Neutrophil (primary cell): ENCODE results near the gene R3HDM2.
"Not testable (repeated sequence)": the region's sequence is repeated elsewhere in the genome, so short reads cannot be mapped to it uniquely, and the experiment has no call there.

Experiments
- H3K27ac ChIP-seq: fragments of 200-600 bp; sonication (generic); 2 replicates; pipeline ENCODE4 v1.5.1; 2016; ENCODE audit warnings: mild to moderate bottlenecking, moderate library complexity
- H3K27me3 ChIP-seq: fragments of 200-600 bp; sonication (generic); 2 replicates; pipeline ENCODE4 v1.6.0; 2016; ENCODE audit warnings: mild to moderate bottlenecking
- H3K36me3 ChIP-seq: fragments of 200-600 bp; sonication (generic); 2 replicates; pipeline ENCODE4 v1.5.1; 2017
- H3K4me1 ChIP-seq, 2 experiments: fragments of 200-600 bp in 1 of 2; sonication (generic) in 1 of 2; 1 replicate in 1 of 2; 2 replicates in 1 of 2; pipeline versions ENCODE4 v1.5.1 to v1.6.1; 2013 to 2016; ENCODE audit warnings: low read depth in 1 of 2, low read length in 1 of 2, mild to moderate bottlenecking in 1 of 2, moderate library complexity in 1 of 2; ENCODE audit not compliant: control insufficient read depth in 1 of 2, insufficient read depth in 1 of 2
- H3K4me3 ChIP-seq, 2 experiments: fragments of 200-600 bp in 1 of 2; sonication (generic) in 1 of 2; 1 replicate in 1 of 2; 2 replicates in 1 of 2; pipeline ENCODE4 v1.5.1; 2013 to 2016; ENCODE audit warnings: low read depth in 1 of 2, low read length in 1 of 2, mild to moderate bottlenecking in 1 of 2, moderate library complexity in 1 of 2
- H3K9me3 ChIP-seq: fragments of 200-600 bp; sonication (generic); 2 replicates; pipeline ENCODE4 v1.5.1; 2016
- CTCF ChIP-seq: fragments of 200-600 bp; sonication (generic); IDR thresholded peaks from 2 replicates; pipeline ENCODE4 v1.5.1; 2016; ENCODE audit warnings: antibody characterized with exemption

The R3HDM2 gene

GRCh38 chr12:57431654-57432188 lies 878 bp upstream of the R3HDM2 start:
- H3K36me3 ChIP-seq = no peaks in the 10 kb centered on the region
- peak overlapping the region; percentile 66 to 85 for H3K4me3 ChIP-seq

GRCh38 chr12:57430112-57430930 lies 522 bp downstream of the R3HDM2 start:
- Histone ChIP-seq H3K36me3 (peaks cover 7% of the 10 kb centered on the region), H3K9me3 (no peaks in the 10 kb centered on the region), H3K4me3 (peak overlapping the region; percentile 66 to 85), H3K27me3 (no peaks in the 10 kb centered on the region), H3K27ac (peak overlapping the region; percentile 97), H3K4me1 (peaks cover 27 to 29% of the 10 kb centered on the region in 2 experiments)
- peak; percentile 32 for TF ChIP-seq CTCF

More at GRCh38 chr12:57431654-57432188, 878 bp upstream of the R3HDM2 start:
- no peak for TF ChIP-seq CTCF
- H3K27ac ChIP-seq = peak overlapping the region; percentile 97
- H3K4me1 ChIP-seq = peaks cover 30 to 32% of the 10 kb centered on the region in 2 experiments
- no peaks in the 10 kb centered on the region for H3K27me3 ChIP-seq
- no peaks in the 10 kb centered on the region for H3K9me3 ChIP-seq

DNA sequence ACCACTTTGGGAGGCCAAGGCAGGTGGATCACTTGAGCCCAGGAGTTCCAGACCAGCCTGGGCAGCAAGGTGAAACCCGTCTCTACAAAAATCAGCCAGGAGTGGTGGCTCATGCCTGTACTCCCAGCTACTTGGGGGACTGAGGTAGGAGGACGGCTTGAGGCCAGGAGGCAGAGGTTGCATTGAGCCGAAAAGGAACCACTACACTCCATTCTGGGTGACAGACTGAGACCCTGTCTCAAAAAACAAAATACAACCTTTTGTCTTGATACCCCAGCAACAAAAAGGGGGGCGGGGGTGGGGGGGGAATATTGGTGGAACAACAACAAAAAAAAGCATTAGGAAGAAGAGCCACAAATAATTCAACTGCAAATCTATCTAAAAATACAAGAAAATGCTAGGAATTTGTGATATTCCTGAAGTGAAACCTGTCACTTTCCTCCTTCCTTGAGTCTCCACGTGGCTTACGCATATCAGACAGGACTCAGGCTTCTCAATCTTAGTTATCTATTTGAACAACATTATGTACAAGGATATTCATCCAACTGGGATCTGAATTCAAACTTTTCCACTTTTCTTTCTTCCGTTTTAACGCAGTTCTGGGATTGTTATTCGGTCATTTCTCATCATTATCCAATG lies 1.3 kb downstream of the R3HDM2 start:
- TF ChIP-seq CTCF = no peak
- no peaks in the 10 kb centered on the region for H3K9me3 ChIP-seq
- peaks cover 8% of the 10 kb centered on the region for H3K36me3 ChIP-seq
- H3K4me1 ChIP-seq = peaks cover 20 to 21% of the 10 kb centered on the region in 2 experiments
- H3K4me3 ChIP-seq = peak overlapping the region; percentile 66 to 85
- no peaks in the 10 kb centered on the region for H3K27me3 ChIP-seq
- peak overlapping the region; percentile 97 for H3K27ac ChIP-seq

DNA sequence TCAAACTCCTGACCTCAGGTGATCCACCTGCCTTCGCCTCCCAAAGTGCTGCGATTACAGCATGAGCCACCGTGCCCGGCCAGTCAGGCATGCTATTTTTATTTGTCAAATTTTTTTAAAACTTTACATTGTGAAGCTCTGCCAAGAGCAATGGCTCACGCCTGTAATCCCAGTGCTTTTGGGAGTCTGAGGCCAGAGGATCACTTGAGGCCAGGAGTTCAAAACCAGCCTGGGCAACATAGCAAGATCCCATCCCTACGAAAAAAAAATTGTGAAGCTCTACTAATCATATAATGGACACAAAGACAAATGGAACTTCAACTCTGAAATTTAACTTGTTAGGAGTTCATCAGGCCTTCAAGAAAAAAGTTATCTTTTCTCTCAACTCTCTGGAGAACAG lies 1.9 kb downstream of the R3HDM2 start:
- Histone ChIP-seq H3K36me3 (peaks cover 8% of the 10 kb centered on the region), H3K4me3 (peak overlapping the region in 1 of 2 experiments; percentile 85), H3K4me1 (peaks cover 18 to 19% of the 10 kb centered on the region in 2 experiments), H3K27me3 (no peaks in the 10 kb centered on the region), H3K27ac (peak overlapping the region; percentile 97), H3K9me3 (no peaks in the 10 kb centered on the region)
- no peak for TF ChIP-seq CTCF

- not testable (repeated sequence) for H3K4me3 ChIP-seq, H3K27me3 ChIP-seq, H3K27ac ChIP-seq, H3K9me3 ChIP-seq
- peaks cover 18 to 19% of the 10 kb centered on the region in 2 experiments for H3K4me1 ChIP-seq
- peaks cover 23% of the 10 kb centered on the region for H3K36me3 ChIP-seq
Measured at GRCh38 chr12:57426948-57427347, 3.9 kb downstream of the R3HDM2 start.

DNA sequence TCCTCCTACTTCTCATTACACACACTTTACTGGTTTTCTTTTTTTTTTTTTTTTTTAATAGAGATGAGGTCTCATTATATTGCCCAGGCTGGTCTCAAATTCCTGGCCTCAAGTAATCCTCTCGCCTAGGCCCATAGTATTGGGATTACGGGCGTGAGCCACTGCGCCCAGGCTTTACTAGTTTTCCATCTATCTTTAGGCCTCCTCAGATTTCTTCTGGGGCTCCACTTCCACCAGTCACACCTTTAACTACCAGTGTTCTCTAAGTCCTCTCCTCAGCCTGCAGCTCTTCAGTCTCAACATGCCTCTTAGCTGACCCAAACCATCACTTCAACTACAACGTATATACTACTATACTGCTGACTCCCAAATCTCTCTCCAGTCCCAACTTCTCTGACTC lies 10.4 kb downstream of the R3HDM2 start:
- H3K27me3 ChIP-seq = no peaks in the 10 kb centered on the region
- peaks cover 0 to 4% of the 10 kb centered on the region in 2 experiments for H3K4me1 ChIP-seq
- H3K27ac ChIP-seq = no peak overlapping the region
- no peak overlapping the region for H3K4me3 ChIP-seq
- no peak for TF ChIP-seq CTCF
- no peaks in the 10 kb centered on the region for H3K9me3 ChIP-seq
- H3K36me3 ChIP-seq = peaks cover 28% of the 10 kb centered on the region
